Panc1 (cell line): Measurements from ENCODE around the gene CDC42EP4.

ENCODE experiments used
- CTCF ChIP-seq: fragments of 450-650 bp; IDR thresholded peaks from 2 replicates; pipeline ENCODE4 v1.5.1; 2017; ENCODE audit warnings: mild to moderate bottlenecking
- POLR2AphosphoS5 ChIP-seq: IDR thresholded peaks from 2 replicates; pipeline ENCODE4 v1.6.1; 2012; ENCODE audit warnings: mild to moderate bottlenecking, low read depth, low read length, moderate library complexity
- REST ChIP-seq, 2 experiments: IDR thresholded peaks; 2 replicates each; pipeline ENCODE4 v1.6.1; 2011 to 2012; ENCODE audit warnings: low read depth in 2 of 2, control low read depth in 1 of 2, low read length in 1 of 2, mild to moderate bottlenecking in 1 of 2, moderate library complexity in 1 of 2; ENCODE audit not compliant: insufficient read depth in 1 of 2
- SIN3A ChIP-seq: IDR thresholded peaks from 2 replicates; pipeline ENCODE4 v1.6.1; 2012; ENCODE audit warnings: low read depth, mild to moderate bottlenecking, low read length, moderate library complexity, borderline replicate concordance; ENCODE audit not compliant: insufficient read depth
- TCF7L2 ChIP-seq: IDR thresholded peaks from 2 replicates; pipeline ENCODE4 v1.6.1; 2011; ENCODE audit warnings: mild to moderate bottlenecking, low read depth, low read length, inconsistent platforms

- no peak for TF ChIP-seq CTCF
- no peak for TF ChIP-seq REST (IDR thresholded peaks at IDR 0.05; ENCODE audit: insufficient read depth in 1 of 2, low read depth in 2 of 2, low read length in 1 of 2)
- TF ChIP-seq SIN3A, result no peak
- no peak for TF ChIP-seq POLR2AphosphoS5
- TF ChIP-seq TCF7L2, result no peak
These were observed 26.7 kb downstream of the CDC42EP4 start for GRCh38 chr17:73284906-73285602.
